CD4-positive, alpha-beta T cell treated with Interleukin-15 for 4 hours (primary cell): ENCODE measurements around the gene UNC45A.
"Not testable (repeated sequence)": the region's sequence is repeated elsewhere in the genome, so short reads cannot be mapped to it uniquely, and the experiment has no call there.

Experiments
- DNase-seq: peaks from one replicate; pipeline ENCODE4 v3.0.0-alpha.2; 2020; ENCODE audit warnings: low spot score

The UNC45A gene

DNA sequence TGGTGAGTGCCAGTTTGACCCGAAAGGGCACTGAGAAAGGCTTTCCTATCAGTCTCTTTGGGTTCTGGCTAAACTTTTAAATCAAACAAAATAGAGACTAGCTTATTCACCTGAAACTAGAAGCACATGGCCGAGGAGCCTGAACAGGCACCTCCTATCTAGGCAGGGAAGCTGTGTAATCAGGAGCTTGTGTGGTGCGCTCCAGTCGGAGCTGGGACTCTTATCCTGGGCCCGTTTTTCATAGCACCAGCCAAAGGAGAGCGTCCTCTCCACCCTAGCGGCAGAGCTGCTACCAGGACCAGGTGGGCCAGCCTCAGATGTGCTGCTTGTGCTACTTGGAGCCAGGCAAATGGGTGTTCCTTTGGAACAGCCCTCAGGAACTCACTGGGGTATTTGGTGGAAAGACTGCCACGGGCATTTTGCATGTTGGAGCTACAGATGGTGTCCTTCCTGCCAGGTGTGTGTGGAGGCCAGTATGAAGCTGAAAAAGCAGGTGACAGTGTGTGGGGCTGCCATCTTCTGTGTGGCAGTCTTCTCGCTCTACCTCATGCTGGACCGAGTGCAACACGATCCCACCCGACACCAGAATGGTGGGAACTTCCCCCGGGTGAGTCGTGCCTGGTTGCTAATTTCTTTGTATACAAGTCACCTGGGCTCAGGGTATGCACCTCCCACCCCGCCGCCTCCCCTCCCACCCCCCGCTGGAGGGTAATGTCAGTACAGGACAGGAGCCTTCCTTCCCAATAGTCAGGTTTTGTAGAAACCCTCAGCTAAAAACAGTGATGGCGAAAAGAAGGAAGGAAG is 31.1 kb upstream of the UNC45A start:
- no peak for DNase-seq

DNA sequence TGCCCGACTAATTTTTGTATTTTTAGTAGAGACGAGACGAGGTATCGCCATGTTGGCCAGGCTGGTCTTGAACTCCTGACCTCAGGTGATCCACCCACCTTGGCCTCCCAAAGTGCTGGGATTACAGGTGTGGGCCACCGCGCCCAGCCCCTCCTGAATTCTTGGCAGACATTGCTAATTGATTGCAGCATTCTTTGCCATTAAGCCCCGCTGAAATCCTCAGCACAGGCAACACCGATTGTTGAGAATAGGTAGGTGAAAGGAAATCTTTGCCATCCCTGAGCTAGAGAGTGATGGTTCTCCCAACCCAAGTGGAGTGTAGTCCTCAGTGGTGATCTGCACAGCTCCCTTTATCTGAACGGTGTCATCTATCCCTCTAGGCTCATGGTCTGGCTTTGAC is 30.3 kb upstream of the UNC45A start:
- no peak for DNase-seq

DNA sequence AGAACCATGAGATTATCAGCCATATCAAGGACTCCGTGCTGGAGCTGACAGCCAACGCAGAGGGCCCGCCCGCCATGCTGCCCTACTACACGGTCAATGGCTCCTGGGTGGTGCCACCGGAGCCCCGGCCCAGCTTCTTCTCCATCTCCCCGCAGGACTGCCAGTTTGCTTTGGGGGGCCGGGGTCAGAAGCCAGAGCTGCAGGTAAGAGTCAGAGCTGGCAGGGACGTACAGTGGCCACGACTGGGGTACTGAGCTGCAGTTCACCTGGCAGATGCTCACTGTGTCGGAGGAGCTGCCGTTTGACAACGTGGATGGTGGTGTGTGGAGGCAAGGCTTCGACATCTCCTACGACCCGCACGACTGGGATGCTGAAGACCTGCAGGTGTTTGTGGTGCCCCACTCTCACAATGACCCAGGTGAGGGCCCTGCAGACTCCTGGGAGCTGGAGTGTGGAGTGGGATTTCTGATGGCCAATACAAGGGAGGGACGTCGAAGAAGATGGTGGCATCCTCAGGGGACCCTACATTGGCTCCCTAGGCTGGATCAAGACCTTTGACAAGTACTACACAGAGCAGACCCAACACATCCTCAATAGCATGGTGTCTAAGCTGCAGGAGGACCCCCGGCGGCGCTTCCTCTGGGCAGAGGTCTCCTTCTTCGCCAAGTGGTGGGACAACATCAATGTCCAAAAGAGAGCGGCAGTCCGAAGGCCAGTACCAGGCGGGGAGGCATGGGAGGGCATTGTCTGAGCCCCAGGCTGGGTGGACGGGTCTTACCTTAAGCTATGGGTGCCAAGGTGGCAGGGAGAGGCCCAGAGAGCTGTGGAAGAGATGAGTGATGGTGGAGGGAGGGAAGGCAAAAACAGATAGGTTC is 29.5 kb upstream of the UNC45A start:
- DNase-seq: no peak

DNA sequence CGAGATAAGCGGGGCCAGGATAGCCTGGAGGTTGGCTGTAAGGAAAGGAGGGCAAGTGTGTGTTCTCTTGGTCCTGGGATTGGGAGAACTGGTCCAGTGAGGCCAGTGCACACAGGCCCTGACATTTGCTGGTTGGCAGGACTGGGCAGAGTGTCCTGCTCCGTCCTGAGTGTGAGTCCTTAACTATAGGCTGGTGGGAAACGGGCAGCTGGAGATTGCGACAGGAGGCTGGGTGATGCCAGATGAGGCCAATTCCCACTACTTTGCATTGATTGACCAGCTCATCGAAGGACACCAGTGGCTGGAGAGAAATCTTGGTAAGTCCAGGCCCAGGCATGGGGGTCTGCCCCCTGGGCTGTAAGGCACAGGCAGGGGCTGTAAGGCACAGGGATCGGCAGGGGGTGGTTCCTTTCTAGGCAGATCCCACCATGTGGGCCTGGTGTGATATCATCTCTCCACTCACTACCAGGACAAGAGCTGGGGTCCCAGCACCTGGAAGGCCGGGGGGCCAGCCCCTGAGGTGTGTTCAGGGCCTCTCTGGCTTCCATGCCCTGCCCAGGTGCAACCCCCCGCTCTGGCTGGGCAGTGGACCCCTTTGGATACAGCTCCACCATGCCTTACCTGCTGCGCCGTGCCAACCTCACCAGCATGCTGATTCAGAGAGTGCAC is 28.8 kb upstream of the UNC45A start:
- no peak for DNase-seq

DNA sequence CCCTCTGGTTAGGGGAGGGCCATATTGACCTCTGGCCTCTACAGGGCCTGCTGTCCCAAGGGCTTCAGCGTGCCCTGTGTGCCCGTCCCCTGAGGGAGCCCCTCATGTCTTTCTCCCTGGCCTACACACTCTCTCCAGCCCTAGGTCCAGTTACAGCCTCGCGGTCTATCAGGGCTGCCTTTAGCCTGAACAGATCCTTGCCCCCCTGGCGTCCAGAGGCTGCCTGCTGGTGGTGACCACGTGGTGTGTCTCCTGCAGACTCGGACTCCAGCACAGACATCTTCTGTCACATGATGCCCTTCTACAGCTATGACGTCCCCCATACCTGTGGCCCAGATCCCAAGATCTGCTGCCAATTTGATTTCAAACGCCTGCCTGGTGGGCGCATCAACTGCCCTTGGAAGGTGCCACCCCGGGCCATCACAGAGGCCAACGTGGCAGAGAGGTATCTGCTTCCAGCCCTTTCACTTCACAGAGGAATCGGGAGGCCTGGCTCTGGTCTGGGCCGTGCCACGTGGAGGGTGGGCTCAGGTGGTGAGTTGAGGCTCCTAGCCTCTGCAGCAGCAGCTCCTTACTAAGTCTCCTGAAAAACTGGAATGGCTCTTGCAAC is 27.9 kb upstream of the UNC45A start:
- no peak for DNase-seq

DNA sequence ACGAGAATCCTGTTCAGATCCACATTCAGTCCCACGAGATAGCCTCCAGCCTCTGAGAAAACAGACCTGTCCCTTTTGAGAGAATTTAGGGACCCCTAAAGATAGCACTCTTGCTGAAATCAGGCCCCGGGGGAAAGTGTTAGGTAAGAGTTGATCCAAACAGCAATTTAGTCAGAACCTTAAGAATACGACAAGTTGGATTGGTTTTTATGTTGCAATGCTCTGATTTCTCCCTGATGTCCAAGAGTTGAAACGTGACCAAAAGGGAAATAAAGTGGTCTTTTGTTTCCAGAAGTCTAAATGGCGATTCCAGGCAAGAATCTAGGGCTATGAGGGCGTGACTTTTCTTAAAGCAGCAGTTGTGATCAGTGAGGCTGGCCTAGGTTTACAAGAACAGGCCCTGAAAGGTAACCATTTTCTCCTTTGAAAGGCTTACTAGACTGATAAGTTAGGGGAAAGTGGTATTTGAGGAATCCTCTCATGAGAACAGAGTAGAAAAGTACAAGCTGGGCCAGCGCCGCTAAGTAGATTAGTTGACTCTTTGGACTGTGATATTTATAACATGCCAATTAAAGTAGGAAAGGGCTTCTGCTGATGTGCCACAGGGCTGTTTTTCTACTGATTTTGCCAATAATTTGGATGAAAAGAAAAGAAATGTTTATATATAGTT is 27.1 kb upstream of the UNC45A start:
- no peak for DNase-seq

DNA sequence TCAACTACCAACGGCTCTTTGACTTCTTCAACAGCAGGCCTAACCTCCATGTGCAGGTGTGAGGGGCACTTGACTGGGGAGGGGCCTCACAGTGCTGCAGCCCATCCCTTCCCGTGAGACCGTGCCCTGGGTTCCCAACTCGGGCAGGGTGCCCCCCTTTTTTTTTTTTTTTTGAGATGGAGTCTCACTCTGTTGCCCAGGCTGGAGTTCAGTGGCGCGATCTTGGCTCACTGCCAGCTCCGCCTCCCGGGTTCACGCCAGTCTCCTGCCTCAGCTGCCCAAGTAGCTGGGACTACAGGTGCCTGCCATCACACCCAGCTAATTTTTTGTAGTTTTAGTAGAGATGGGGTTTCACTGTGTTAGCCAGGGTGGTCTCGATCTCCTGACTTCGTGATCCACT is 25.6 kb upstream of the UNC45A start:
- DNase-seq: not testable (repeated sequence)

DNA sequence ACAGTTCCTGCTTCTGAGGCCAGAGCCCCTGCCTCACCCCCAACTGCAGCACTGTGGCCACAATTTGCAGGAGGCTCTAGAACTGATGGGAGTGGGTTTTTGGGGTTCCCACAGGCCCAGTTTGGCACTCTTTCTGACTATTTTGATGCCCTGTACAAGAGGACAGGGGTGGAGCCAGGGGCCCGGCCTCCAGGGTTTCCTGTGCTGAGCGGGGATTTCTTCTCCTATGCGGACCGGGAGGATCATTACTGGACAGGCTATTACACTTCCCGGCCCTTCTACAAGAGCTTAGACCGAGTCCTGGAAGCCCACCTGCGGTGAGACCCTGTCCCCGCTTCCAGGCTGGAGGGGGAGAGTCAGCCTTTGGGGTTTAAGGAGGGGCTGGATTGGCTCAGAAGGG is 25.1 kb upstream of the UNC45A start:
- no peak for DNase-seq

DNA sequence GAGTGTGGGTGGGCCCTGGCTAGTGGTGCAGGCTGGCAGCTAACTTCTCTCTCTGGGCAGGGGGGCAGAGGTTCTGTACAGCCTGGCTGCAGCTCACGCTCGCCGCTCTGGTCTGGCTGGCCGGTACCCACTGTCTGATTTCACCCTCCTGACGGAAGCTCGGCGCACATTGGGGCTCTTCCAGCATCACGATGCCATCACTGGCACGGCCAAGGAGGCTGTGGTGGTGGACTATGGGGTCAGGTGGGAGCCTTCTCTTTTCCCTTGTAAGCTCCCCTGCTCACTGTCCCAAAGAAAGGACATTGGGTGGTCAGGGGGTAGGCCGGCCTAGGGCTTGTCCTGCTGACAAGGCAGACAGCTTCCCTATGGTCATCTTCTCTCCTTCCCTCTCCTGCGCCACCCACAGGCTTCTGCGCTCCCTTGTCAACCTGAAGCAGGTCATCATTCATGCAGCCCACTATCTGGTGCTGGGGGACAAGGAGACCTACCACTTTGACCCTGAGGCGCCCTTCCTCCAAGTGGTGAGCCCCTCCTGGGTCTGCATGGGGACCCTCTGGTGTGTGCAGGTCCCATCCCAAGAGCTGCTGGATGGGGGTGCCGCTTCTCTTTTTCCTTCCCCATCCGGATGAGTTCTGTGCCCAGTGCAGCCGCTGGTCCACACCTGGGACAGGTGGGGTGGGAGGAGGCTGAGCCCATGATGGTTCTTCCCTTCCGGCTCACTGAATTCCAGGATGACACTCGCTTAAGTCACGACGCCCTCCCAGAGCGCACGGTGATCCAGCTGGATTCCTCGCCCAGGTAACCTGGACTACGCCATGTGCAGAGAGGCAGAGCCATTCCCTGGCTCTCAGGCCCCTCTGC is 24.4 kb upstream of the UNC45A start:
- DNase-seq: no peak

DNA sequence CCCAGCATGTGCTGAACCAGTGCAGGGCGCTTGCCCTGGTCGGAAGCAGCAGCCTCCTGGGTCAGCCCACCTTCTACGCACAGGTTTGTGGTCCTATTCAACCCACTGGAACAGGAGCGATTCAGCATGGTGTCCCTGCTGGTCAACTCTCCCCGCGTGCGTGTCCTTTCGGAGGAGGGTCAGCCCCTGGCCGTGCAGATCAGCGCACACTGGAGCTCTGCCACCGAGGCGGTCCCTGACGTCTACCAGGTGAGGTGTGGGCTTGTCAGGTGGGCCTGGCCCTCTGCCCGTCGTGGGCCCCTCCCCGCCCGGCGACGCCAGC is 23.8 kb upstream of the UNC45A start:
- no peak for DNase-seq

DNA sequence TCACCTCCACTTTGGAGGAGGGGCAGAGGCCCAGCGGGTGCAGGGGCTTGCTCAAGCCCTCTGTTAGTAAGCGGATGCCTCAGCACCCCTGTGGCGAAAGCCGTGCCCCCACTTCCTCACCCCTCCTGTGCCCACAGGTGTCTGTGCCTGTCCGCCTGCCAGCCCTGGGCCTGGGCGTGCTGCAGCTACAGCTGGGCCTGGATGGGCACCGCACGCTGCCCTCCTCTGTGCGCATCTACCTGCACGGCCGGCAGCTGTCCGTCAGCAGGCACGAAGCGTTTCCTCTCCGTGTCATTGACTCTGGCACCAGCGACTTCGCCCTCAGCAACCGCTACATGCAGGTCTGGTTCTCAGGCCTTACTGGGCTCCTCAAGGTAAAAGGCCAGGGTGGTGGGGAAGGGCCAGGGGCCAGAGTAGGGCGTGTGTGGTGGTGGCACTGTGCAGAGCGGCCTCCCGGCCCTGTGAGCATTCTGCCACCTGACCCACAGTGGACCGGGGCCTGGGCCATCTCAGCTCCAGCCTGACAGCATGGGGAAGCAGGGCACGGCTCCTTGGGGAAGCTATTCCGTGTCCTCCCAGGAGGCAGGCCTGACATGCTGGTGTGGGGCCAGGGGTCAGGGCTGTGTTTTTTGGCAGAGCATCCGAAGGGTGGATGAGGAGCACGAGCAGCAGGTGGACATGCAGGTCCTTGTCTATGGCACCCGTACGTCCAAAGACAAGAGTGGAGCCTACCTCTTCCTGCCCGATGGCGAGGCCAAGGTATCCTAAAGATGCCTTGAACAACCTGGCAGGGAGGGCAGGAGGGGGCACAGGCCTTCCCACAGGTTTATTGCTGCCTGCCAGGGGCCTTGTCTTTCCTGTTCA is 22.9 kb upstream of the UNC45A start:
- DNase-seq: no peak

DNA sequence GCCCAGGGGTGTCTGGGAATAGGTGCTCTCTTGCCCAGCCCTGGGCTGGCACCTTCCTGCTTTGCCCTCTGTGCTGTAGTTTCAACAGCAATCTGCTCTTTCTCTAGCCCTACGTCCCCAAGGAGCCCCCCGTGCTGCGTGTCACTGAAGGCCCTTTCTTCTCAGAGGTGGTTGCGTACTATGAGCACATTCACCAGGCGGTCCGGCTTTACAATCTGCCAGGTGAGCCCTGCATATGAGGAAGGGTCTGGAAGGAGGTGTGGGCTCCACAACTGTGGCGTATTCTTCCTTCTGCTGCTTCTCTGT is 22.4 kb upstream of the UNC45A start:
- DNase-seq: no peak

DNA sequence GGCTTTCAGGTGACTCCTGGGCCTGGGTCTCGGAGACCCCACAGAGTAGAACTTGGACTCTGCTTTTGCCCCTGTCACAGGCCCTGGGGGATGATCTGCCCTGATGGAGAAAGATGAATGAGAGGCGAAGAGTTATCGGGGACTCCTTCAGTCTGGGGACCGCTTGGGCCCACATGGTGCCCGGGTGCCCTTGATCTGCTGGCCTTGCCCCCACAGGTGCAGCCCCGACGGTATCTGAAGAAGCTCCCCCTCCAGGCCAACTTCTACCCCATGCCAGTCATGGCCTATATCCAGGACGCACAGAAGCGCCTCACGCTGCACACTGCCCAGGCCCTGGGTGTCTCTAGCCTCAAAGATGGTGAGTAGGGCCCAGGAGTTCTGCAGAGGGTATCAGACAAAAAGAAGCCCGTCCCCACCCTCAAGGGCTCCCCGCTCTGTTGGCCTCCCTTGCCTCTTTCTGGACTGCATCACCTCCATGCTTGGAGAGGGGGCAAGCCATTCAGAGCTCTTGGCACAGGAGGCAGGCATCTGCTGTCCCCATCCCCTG is 21.6 kb upstream of the UNC45A start:
- DNase-seq: no peak

DNA sequence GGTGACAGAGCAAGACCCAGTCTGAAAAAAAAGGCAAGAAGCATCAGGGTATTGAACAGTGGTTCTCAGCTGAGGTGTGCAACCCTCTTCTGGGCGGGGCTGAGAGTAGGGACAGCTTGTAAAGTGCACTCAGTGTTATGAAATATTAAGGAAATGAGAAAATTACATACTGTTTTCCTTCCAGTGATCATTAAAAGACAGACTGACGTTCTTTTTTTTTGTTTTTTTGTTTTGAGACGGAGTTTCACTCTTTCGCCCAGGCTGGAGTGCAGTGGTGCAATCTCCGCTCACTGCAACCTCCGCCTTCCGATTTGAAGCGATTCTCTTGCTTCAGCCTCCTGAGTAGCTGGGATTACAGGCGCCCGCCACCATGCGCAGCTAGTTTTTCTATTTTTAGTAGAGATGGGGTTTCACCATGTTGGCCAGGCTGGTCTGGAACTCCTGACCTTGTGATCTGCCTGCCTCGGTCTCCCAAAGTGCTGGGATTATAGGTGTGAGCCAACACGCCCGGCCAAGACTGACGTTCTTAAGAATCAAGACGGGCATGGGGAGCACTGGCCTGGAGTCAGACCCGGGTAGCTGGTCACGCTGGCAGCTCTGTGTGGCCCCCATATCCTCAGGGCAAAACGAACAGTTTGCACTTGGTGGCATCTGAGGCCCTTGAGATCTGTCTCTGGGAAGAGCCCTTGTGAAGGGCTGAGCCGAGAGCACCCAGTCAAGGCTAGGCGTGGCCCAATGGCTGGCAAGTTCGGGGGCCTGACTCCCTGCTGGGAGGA is 20.6 kb upstream of the UNC45A start:
- no peak for DNase-seq

DNA sequence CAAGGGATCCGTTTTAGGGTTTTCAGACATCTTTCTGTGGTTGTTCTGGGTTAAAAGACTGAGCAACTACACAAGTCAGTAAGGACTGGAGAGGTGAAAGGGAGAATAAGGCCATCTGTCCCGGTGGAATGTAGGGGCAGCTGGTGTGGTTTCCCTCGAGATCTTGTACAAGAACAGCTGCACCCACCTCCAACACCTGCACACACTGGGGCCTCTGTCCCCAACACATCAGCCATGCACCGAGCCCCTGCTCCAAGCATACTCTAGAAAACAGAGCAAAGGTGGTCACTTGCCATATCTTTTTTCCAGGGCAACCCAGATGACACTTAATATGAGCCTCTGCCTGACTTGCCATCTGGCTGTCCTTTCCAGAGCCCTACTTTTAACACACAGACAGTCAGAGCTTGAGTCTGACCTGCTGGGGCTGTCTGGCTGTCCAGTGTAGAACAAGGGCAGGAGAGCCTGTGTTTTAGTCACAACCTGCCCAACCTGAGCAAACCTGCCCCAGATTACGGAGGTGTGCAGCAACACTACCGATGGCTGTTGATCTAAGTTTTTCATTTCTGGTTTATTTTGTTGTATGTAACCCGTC is 19.8 kb upstream of the UNC45A start:
- DNase-seq: no peak

DNA sequence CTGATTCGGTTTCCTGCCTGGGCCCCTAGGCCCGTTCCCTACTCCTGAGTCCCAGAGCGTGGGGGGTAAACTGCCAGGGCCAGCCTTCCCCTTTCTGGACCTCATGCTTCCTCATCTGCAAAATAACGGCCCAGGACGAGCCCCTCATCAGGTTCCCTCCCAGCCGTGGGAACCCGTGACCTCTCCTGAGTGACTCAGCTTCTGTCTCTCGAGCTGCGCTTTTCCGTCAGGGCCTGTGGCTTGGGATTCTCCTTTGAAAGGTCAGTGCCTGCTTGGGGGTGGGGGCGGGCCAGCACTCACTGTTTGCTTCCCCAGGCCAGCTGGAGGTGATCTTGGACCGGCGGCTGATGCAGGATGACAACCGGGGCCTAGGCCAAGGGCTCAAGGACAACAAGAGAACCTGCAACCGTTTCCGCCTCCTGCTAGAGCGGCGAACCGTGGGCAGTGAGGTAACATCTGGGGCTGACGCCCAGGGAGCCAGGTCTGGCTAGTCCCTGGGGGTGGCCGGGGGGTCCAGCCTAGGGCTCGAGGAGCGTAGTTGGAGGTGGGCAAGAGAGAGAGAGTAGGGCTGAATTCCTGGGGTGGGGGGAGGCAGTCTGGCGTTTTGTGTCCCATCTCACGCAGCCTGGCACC is 19.2 kb upstream of the UNC45A start:
- DNase-seq: no peak

DNA sequence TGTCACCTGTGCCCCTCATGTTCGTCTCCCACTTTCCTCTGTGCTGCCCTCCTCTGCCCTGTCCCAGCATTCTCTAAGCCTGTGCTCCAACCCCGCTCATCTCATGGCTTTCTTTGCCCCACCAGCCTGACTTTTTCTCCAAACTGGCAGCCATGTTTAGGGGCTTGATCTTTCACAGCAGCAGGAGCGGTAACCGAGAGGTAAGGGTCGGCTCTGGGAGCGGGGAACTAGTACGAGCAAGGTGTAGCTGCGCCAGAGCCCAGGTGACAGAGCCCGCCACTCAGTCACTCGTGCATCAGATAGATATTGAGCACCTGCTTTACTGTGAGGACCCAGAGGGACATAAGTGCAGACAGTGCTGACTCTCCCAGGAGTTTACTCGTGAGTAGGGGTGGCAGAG is 18.6 kb upstream of the UNC45A start:
- DNase-seq: no peak

DNA sequence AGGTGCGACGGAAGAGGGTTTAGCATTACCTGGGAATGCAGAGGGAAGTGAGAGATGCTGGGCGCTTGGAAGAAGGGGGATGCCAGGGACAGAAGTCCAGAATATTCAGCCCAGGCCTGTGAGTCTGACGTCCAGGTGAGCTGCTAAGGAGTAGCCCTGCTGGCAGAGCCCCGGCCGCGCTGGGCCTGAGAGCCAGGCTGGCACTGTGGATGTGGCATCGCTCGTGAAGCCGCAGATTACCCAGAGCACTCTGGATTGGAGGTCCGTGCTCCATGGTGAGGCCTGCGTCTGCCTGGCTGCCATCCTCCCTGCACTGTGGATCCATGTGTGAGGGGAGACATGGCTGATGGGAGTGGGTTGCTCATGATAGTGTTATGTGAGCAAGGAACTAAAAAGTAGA is 17.5 kb upstream of the UNC45A start:
- no peak for DNase-seq
